ENCODE results near the gene TMEM229B. TPM values are rescaled to one million over a fixed set of nuclear protein-coding genes. Genes with fewer than 3 reads are reported as not detected.

TMEM229B gene
- total RNA-seq, 1 donor from 2014 or later, result 0.49 TPM

GRCh38 chr14:67421356-67422224 lies 66.9 kb downstream of the TMEM229B start:
- DNase-seq, result no peak

Small RNA genes lying within 50 kb of the gene (small RNA-seq; reads per million reads assigned to genes)
- gene MIR5694 (ENCODE audit: low replicate concordance), result not detected

Other genes with a start within 250 kb of the TMEM229B start
- gene PALS1, start 247.3 kb downstream of the TMEM229B start, total RNA-seq, result 17.8 TPM
- gene ATP6V1D, start 128.9 kb downstream of the TMEM229B start, total RNA-seq, result 84.3 TPM
- gene EIF2S1, start 128.4 kb downstream of the TMEM229B start, total RNA-seq, result 108 TPM
- 14.0 TPM for gene PLEK2, start 76.6 kb downstream of the TMEM229B start, total RNA-seq
- gene PLEKHH1, start 44.6 kb upstream of the TMEM229B start, total RNA-seq, result 8.7 TPM
- gene PIGH, start 111.5 kb upstream of the TMEM229B start, total RNA-seq, result 21.3 TPM
- gene ARG2, start 131.2 kb upstream of the TMEM229B start, total RNA-seq, result 2.9 TPM
- 34.0 TPM for gene VTI1B, start 185.9 kb upstream of the TMEM229B start, total RNA-seq
- 55.8 TPM for gene RDH11, start 207.0 kb upstream of the TMEM229B start, total RNA-seq
- gene RDH12, start 213.2 kb upstream of the TMEM229B start, total RNA-seq, result 21.7 TPM